GM12874 (cell line): ENCODE results near the gene UFM1.

ENCODE experiments used
- TF ChIP-seq, protein P1 (sequence below): IDR thresholded peaks from 2 replicates; pipeline ENCODE4 v1.5.1; 2011; ENCODE audit warnings: low read depth, mild to moderate bottlenecking, control low read depth, low read length, moderate library complexity; ENCODE audit not compliant: insufficient read depth

Gene UFM1

DNA sequence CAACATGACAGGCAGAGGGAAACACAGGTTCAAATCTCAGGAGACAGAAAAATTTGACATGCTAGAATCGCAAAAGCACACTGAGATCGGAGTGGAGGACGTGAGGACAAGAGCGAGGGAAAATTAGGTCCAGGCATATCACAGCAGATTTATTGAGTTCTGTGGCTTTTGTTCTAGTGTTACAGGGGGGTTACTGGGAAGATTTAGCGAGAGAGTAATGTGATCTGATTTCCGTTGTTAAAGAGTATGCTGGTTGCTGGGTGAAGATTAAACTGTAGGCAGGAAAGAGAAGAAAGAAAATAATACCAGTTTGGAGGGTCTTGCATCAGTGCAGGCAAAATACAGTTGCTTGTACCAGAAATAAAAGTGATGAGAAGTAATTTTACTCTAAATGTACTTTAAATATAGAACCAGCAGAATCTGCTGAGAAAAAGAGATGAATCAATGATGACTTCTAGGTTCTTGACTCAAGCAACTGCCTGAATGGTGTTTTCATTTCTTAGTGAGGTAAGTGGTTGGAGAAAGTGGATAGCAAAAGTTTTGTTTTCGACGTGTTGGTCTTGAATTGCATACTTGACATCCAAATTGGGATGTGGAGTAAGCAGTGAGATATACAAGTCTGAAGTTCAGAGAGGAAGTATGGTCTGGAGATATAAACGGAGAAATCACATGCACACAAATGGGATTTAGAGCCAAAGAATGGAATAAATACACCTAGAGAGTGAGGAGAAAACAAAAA is 35.7 kb downstream of the UFM1 start:
- TF ChIP-seq, protein P1, sequence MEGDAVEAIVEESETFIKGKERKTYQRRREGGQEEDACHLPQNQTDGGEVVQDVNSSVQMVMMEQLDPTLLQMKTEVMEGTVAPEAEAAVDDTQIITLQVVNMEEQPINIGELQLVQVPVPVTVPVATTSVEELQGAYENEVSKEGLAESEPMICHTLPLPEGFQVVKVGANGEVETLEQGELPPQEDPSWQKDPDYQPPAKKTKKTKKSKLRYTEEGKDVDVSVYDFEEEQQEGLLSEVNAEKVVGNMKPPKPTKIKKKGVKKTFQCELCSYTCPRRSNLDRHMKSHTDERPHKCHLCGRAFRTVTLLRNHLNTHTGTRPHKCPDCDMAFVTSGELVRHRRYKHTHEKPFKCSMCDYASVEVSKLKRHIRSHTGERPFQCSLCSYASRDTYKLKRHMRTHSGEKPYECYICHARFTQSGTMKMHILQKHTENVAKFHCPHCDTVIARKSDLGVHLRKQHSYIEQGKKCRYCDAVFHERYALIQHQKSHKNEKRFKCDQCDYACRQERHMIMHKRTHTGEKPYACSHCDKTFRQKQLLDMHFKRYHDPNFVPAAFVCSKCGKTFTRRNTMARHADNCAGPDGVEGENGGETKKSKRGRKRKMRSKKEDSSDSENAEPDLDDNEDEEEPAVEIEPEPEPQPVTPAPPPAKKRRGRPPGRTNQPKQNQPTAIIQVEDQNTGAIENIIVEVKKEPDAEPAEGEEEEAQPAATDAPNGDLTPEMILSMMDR, result no peak

DNA sequence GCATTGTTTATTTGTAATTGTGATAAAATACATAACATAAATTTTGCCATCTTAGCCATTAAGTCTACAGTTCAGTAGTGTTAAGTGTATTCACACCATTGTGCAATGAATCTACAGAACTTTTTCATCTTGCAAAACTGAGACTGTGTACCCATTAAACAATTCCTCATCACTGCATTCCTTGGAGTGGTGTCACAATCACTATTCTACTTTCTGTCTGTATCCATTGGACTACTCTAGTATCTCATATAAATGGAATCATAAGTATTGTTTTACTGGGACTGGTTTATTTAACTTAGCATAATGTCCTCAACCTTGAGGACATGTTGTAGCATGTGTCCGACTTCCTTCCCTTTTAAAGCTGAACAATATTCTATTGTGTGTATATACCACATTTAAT is 36.8 kb downstream of the UFM1 start:
- TF ChIP-seq, protein P1, result no peak

DNA sequence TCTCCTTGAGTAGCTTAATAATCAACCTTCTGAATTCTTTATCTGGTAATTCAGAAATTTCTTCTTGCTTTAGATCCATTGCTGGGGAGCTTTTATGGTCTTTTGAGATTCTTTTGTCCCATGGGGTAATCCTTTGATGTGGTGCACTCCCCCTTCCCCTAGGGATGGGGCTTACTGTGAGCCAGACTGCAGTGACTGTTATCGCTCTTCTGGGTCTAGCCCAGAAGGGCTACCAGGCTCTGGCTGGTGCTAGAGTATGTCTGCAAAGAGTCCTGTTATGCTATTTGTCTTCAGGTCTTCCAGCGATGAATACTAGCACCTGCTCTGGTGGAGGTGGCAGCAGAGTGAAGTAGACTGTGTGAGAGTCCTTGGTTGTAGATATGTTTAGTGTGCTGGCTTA is 41.7 kb downstream of the UFM1 start:
- TF ChIP-seq, protein P1, result no peak

DNA sequence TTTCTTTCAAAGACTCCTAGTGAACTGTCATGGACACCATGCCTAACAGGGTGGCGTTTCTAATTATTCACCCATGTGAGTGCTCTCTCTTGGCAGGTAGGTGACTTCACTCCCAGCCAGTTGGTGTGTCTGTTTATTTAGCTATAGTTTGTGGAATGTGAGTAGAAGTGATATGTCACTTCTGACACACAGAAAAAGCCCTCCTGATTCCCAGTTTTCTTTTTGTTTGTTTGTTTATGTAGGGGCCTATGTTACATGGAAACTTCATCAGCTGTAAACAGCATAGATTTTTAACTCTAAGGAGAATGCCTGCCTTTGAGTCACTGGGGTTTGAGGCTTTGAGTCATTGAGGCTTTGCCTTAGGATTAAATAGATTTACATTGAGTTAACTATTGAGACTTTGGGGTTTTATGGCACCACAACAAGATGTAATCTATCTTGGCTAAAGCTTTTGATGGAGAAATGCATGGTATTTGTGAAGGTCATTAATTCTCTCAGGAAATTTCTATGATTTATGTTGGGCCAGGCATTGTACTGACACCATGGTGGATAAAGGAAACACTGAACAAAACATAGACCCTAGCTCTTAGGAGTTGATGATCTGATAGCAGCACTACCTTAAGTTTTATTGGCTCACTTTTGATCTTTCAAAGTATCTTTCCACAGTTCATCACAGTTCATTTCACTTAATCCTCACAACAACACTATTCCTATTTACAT is 45.3 kb downstream of the UFM1 start:
- TF ChIP-seq, protein P1, result no peak

DNA sequence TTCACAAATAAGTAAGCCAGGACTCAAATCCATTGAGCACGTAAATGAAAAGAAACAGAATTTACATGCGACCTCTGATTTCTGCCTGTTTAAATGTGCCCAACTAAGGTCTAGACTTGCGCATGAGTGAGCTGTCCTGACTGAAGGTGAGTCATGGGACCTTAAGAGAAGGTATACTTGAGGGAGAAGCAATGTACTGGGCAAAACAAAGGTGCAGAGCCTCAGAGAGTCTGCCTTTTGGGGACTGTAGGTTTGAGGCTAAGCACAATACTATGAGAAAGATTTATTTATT is 45.8 kb downstream of the UFM1 start:
- TF ChIP-seq, protein P1, result no peak

DNA sequence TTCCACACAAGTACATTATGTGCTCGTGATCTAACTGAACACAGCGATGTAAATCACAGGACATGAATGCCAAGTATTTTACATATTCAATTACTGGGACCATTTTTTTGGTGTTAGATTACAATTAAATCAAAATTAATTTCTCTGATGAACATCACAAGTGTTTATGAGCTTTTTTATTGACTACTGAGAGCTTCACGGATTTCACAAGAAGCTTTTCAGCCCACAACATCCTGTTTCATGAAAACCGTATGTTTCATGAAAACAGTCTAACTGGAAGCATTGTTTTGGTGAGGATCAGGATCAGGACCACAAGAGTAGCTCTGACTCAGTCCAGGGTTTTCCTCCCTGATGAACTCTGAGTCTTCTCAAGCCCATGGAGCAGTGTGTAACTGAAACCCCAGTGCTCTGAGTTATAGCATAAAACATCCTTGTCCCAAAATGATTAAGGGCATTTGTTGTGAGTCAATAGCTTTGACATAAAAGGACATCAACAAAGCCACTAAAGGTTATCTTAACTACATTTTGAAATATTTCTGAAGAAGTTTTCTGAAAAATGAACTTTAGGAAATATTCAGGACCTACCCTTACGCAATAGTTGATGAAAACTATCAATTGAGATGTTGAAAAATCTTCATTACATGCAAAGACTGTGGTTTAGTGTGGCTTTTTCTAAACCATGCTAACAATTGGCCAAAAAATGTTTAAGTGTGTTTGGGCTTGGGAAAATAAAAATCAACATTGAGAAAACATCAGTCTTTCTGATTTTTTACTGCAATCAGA is 49.3 kb downstream of the UFM1 start:
- TF ChIP-seq, protein P1, result no peak

DNA sequence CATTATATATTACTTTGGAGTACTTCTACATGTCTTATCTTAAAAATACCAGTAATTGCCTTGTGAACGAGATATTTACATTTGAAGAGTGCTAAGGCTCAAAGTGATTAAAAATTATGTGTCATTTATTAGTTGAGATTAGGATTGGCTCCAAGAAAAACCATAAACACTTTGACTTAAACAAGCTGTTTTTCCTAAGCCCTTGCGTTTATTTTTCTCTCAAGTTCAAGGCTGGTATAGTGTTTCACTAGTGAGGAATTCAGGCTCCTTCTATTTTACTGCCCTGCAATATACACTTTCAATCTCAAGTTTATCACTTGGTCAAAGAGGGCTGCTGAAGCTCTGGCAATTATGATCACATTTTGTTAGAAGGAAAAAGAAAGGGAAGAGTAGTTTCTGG is 49.9 kb downstream of the UFM1 start:
- TF ChIP-seq, protein P1, result no peak
